GM19452 (cell line): ENCODE results near the gene EAF2.
"Not testable (repeated sequence)": the region's sequence is repeated elsewhere in the genome, so short reads cannot be mapped to it uniquely, and the experiment has no call there.

ENCODE experiments used
- ATAC-seq: cut with Tn5 transposase; IDR thresholded peaks from one replicate; pipeline ENCODE4 v1.9.1; 2021; ENCODE audit not compliant: unreplicated experiment

EAF2 gene

GRCh38 chr3:121857778-121858177 is 22.8 kb downstream of the EAF2 start:
- ATAC-seq = not testable (repeated sequence)

GRCh38 chr3:121863247-121863646 is 28.2 kb downstream of the EAF2 start:
- not testable (repeated sequence) for ATAC-seq

DNA sequence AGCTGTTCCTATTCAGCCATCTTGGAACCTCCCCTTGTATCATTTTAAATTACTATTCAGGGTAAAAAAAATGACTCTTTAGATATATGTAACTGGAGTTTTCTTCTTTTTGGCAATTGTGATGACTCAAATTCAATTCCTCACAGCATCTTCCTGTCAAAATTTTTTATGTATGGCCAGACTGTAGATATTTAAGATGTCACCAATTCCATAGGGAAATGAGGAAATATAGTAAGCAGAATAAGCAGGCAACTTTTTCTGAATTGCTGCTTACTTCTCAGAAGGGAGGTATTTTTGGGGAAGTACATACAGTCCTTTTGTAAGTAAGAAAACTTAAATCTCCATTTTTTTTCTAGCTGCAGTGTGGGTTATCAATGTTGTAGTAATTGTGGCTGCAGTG is 28.8 kb downstream of the EAF2 start:
- ATAC-seq = no peak

GRCh38 chr3:121869736-121870135 is 34.7 kb downstream of the EAF2 start:
- ATAC-seq = no peak

GRCh38 chr3:121870717-121871116 is 35.7 kb downstream of the EAF2 start:
- ATAC-seq = no peak

DNA sequence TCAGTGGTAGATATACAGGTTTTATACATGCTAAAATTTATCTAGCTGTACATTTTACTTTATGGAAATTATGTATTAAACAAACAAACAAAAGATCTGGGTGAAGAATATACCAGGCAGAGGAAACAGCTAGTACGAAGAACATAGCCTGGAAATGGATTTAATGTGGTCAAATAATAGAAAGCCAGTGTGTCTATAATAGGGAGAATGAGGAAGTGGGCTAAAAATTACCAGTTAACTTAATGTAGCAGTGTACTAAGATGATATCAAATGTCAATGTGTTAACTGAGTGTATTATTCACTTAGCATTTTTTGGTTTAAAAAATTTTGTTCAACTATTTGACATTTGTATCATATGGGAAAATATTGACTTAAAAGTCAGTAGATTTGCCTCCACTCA is 36.4 kb downstream of the EAF2 start:
- ATAC-seq = no peak

- no peak for ATAC-seq
Measured at GRCh38 chr3:121878411-121878810, 43.4 kb downstream of the EAF2 start.

DNA sequence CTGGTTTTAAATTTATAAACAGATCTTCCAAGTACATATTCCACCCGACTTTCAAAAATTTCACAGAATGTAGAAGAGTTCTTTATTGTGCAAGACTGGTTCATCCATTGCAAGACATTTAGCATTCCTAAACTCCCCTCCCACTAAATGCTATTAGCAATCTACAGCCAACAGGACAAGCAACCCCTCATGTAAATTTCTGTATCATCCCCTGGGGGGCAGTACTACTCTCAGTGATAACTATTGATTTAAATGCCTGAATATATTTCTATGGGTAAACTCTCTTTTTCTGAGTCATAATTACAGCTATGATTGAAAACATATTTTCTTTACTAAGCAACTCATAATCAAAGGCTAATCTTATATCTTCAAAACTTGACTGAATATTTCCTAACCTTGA is 48.5 kb downstream of the EAF2 start:
- no peak for ATAC-seq

DNA sequence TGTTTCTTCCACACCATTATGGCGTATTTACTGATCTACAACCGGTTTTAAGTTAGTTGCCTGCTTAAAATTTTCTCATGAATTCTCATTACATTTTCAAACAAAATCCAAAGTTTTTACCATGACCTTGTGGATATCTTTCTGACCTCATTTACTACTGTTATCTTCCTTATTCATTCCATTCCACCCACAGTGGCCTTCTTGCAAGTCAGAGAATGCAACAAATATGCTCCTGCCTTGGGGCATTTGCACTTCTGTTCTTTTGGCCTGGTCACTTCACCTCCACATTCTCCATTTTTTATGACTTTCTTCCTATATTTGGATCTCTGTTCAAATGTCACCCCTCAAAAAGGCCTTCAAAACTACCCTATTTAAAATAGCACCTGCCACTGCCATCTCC is 50.4 kb downstream of the EAF2 start:
- ATAC-seq = no peak

DNA sequence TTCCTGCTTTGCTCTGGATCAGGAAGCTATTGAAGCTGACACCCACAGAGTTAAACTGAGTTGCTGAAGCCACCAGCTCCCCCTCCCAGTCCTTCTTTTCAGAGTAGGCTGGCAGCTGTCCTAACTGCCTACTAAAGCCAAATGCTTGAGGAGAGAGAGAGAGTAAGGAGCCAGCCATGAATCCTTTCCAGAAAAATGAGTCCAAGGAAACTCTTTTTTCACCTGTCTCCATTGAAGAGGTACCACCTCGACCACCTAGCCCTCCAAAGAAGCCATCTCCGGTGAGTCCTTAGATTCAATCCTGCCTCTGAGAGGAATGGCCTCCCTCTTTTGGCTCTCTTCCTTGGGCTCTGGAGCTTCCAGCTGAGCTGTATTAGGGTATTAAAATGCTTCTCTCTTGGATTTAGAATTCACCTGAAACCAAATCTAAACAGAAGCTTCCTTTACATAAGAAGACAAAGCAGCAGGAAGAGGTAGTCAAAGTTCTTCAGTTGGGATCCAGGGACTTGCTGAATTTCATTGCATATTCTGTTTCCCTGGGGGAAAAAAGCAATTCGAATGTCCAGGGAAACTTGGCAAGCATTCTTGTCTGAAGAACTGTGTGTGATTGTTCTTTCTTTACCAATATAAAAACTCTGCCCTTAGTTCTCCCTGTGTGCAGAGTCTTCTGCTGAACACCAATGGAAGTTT is 59.4 kb downstream of the EAF2 start, which contains the start of gene SLC15A2:
TSS of gene SLC15A2 (plus strand) at position 101 of the 690 bp plus-strand sequence. CDS start at position 177, 76 bp downstream.
- no peak for ATAC-seq

GRCh38 chr3:121895121-121895520 is 60.1 kb downstream of the EAF2 start:
- no peak for ATAC-seq

- ATAC-seq = no peak
Measured at GRCh38 chr3:121895736-121896135, 60.7 kb downstream of the EAF2 start.

DNA sequence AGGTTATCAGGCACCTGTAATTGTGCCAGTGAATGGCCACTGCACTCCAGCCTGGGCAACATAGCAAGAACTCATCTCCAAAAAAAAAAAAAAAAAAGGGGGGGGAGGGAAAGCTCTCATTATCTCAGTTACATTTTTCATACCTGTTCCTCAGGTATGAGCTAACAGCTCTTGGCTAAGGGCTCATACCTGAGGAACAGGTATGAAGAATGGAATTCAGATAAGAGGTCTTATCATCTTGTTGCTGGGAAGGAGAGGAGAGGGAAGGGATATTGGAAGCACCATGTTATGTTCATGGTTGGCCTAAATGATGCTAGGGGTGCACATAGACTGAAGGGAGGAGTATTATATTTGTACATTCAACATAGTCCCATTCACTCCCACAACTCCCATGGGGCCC is 61.8 kb downstream of the EAF2 start:
- no peak for ATAC-seq

DNA sequence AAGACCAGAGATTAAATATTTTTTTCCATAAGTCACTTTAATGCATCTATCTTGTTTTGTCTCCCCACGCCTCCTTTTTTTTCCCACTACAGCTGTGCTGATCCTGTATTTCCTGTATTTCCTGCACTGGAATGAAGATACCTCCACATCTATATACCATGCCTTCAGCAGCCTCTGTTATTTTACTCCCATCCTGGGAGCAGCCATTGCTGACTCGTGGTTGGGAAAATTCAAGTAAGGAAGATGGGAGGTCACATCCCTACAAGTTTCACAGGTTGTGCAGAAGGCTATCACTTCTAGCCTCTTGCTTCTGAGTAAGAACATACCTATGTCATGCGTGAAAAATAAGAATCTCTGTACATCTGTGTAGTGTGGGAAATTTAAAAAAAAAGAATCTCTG is 62.3 kb downstream of the EAF2 start:
- ATAC-seq = no peak

- no peak for ATAC-seq
Measured at GRCh38 chr3:121913305-121913990, 78.4 kb downstream of the EAF2 start.

- no peak for ATAC-seq
Measured at GRCh38 chr3:121914081-121914998, 79.3 kb downstream of the EAF2 start.

DNA sequence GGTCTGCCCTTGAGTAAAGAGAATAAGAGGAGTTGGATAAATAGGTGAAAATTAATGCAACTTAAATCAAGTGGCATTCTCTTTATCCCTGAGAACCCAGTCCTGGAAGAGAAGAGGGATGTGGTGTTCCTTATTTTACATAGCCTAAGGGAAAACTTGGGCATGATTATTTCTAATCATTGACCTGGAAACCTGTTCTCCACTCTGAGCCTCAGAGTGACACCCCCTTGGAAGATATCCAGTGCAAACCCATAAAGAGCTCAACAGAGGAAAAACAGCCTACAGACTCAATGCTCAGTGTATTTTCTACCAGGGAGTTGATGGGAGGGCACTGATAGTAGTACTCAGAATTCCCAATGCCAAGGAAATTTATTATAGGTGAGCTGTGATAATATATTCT is 81.2 kb downstream of the EAF2 start:
- ATAC-seq = no peak

DNA sequence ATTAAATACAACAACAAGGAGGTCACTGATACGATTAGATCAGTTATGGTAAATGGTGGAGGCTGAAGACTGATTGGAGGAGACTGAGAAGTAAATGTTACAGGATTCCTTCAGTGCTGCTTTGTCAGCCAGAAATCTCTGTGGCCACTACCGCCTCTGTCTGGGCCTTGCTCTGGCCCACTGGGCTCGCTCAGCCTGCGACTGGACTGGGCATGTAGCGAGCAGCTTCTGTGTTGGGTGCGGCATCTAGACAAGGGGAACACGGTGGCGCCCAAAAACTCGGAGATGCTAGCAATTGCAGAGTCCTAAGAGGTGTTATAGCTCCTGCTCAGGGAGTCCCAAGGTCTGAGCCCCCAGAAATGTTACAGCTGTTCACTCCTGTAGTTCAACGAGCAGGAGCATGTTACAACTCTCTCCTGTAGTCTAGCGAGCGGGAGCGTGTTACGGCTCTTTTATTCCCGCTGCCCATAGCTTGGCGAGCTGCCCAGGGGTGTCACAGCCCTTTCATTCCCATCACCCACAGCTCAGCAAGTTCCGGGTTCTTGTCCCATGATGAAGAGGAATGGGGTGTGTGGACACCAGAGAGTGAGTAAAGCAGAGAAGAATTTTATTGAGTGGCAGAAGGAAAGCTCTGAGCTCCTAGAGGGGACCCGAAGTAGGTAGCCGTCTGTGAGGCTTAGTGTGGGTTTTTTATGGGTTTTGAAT is 83.9 kb downstream of the EAF2 start:
- no peak for ATAC-seq

DNA sequence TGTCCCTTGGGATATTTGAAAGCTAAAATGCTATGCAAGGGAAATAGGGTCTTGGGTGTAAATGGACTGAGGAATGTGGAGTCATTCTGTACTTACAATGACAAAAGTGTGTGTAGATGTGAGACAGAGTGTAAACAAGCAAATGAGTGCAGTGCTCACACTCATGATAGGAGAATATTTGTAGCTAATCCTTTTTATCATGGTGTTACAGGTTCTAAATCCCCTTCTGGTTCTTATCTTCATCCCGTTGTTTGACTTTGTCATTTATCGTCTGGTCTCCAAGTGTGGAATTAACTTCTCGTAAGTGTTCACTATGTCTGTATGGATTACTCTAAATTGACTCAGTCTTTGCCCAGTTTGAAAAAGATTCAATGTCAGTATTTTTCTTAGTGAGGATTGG is 89.7 kb downstream of the EAF2 start:
- no peak for ATAC-seq

DNA sequence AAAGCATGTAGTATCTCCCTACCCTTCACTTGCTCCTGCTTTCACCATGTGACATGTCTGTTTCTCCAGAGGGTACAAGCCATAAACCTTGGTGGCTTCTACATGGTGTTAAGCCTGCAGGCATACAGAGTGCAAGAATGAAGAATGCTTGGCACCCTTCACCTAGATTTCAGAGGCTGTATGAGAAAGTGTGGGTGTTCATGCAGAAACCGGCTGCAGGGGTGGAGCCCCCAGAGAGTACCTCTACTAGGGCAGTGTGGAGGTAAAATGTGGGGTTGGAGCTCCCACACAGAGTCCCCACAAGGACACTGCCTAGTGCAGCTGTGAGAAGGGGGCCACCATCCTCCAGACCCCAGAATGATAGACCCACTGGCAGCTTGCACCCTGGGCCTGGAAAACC is 91.4 kb downstream of the EAF2 start:
- no peak for ATAC-seq
